HCT116 (cell line): ENCODE measurements around the gene PPP1R14C.

Source experiments
- EGR1 ChIP-seq: IDR thresholded peaks from 2 replicates; pipeline ENCODE4 v1.6.1; 2012; ENCODE audit warnings: low read depth
- ELF1 ChIP-seq: IDR thresholded peaks from 2 replicates; pipeline ENCODE4 v1.6.1; 2012; ENCODE audit warnings: low read depth, borderline replicate concordance
- EZH2 ChIP-seq: fragments of 200-600 bp; sonication (generic); IDR thresholded peaks from 2 replicates; pipeline ENCODE4 v1.6.1; 2017; ENCODE audit warnings: antibody characterized with exemption, mixed run types
- EZH2phosphoT487 ChIP-seq: fragments of 200-600 bp; IDR thresholded peaks from 2 replicates; pipeline ENCODE4 v1.6.1; 2018; ENCODE audit warnings: antibody characterized with exemption, borderline replicate concordance
- POLR2A ChIP-seq: IDR thresholded peaks from 2 replicates; pipeline ENCODE4 v1.7.0; 2011; ENCODE audit warnings: borderline replicate concordance; ENCODE audit not compliant: insufficient read depth, insufficient read length; ENCODE audit errors: extremely low read depth
- POLR2AphosphoS5 ChIP-seq: IDR thresholded peaks from 2 replicates; pipeline ENCODE4 v1.6.1; 2011; ENCODE audit warnings: mild to moderate bottlenecking, low read depth, low read length, moderate library complexity
- SP1 ChIP-seq: IDR thresholded peaks from 2 replicates; pipeline ENCODE4 v1.6.1; 2012; ENCODE audit warnings: low read depth
- YY1 ChIP-seq: IDR thresholded peaks from 2 replicates; pipeline ENCODE4 v1.6.1; 2011; ENCODE audit warnings: low read length, low read depth, moderate library complexity, mild to moderate bottlenecking; ENCODE audit not compliant: insufficient replicate concordance; ENCODE audit errors: extremely low read depth
- TF ChIP-seq, protein P1 (sequence below), 3 experiments: fragments of 200-600 bp in 1 of 3; sonication (generic) in 1 of 3; IDR thresholded peaks in 2 of 3; conservative IDR thresholded peaks in 1 of 3; 2 replicates each; pipeline ENCODE4 v1.5.1; 2012 to 2017; ENCODE audit warnings: low read depth in 2 of 3, low read length in 2 of 3, antibody characterized with exemption in 1 of 3, borderline replicate concordance in 1 of 3, control low read depth in 1 of 3, mild to moderate bottlenecking in 1 of 3, mixed read lengths in 1 of 3, mixed run types in 1 of 3, moderate library complexity in 1 of 3; ENCODE audit not compliant: insufficient read depth in 1 of 3
- TF ChIP-seq, protein P2 (sequence below): IDR thresholded peaks from 2 replicates; pipeline ENCODE4 v1.6.1; 2012; ENCODE audit warnings: low read depth

DNA sequence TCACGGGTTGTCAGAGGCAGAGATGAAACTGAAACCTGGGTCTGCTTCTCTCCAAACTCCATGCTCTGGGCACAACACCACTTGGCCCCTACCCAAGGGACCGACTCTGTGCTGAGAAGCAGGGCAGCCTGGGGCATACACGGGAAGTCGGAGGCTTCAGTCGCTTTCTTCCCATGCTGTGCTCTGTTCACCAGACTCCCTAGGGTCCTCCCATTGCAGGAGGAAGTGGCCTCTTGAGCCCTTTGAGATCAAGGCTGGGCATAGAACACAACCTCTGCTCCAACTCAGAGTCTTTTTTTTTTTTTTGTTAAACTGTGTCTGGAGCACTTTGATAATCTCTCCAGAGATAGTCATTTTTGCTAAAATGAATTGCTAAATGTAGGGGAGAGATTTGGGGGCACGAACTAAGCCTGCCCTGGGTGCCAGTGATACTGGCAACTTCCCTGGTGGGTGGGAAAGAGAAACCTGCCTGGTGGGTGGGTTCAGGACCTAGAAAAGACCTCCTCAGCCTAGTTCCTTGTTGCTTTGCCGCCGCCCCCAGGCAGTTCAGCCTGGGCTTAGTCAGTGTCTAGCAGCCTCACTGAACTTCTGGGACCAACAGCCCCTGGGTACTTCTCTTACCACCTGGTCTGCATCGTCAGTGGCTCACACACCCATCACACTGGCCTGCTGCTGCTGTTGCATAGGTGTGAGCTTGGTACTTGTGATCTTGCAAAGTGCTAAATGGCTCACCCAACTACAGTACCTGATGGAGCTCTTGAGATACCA, 62.0 kb downstream of the PPP1R14C start:
- TF ChIP-seq, protein P1, sequence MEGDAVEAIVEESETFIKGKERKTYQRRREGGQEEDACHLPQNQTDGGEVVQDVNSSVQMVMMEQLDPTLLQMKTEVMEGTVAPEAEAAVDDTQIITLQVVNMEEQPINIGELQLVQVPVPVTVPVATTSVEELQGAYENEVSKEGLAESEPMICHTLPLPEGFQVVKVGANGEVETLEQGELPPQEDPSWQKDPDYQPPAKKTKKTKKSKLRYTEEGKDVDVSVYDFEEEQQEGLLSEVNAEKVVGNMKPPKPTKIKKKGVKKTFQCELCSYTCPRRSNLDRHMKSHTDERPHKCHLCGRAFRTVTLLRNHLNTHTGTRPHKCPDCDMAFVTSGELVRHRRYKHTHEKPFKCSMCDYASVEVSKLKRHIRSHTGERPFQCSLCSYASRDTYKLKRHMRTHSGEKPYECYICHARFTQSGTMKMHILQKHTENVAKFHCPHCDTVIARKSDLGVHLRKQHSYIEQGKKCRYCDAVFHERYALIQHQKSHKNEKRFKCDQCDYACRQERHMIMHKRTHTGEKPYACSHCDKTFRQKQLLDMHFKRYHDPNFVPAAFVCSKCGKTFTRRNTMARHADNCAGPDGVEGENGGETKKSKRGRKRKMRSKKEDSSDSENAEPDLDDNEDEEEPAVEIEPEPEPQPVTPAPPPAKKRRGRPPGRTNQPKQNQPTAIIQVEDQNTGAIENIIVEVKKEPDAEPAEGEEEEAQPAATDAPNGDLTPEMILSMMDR (IDR thresholded peaks at IDR 0.05 in 2 of 3, conservative IDR thresholded peaks at IDR 0.05 in 1 of 3; ENCODE audit: borderline replicate concordance in 1 of 3, insufficient read depth in 1 of 3, low read depth in 2 of 3, low read length in 2 of 3) = no peak
- TF ChIP-seq, protein P2, sequence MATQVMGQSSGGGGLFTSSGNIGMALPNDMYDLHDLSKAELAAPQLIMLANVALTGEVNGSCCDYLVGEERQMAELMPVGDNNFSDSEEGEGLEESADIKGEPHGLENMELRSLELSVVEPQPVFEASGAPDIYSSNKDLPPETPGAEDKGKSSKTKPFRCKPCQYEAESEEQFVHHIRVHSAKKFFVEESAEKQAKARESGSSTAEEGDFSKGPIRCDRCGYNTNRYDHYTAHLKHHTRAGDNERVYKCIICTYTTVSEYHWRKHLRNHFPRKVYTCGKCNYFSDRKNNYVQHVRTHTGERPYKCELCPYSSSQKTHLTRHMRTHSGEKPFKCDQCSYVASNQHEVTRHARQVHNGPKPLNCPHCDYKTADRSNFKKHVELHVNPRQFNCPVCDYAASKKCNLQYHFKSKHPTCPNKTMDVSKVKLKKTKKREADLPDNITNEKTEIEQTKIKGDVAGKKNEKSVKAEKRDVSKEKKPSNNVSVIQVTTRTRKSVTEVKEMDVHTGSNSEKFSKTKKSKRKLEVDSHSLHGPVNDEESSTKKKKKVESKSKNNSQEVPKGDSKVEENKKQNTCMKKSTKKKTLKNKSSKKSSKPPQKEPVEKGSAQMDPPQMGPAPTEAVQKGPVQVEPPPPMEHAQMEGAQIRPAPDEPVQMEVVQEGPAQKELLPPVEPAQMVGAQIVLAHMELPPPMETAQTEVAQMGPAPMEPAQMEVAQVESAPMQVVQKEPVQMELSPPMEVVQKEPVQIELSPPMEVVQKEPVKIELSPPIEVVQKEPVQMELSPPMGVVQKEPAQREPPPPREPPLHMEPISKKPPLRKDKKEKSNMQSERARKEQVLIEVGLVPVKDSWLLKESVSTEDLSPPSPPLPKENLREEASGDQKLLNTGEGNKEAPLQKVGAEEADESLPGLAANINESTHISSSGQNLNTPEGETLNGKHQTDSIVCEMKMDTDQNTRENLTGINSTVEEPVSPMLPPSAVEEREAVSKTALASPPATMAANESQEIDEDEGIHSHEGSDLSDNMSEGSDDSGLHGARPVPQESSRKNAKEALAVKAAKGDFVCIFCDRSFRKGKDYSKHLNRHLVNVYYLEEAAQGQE = no peak
- TF ChIP-seq ELF1 (no peak), SP1 (no peak), EGR1 (no peak), POLR2AphosphoS5 (no peak), POLR2A (no peak), EZH2 (no peak), EZH2phosphoT487 (no peak), YY1 (no peak)
